NCI-H1930 (cell line): ENCODE data around the gene MBNL2.

ENCODE experiments used
- DNase-seq, 2 experiments: peaks; one replicate each; lab custom pipeline; 2025; lab: John Stamatoyannopoulos, UW

Gene MBNL2

DNA sequence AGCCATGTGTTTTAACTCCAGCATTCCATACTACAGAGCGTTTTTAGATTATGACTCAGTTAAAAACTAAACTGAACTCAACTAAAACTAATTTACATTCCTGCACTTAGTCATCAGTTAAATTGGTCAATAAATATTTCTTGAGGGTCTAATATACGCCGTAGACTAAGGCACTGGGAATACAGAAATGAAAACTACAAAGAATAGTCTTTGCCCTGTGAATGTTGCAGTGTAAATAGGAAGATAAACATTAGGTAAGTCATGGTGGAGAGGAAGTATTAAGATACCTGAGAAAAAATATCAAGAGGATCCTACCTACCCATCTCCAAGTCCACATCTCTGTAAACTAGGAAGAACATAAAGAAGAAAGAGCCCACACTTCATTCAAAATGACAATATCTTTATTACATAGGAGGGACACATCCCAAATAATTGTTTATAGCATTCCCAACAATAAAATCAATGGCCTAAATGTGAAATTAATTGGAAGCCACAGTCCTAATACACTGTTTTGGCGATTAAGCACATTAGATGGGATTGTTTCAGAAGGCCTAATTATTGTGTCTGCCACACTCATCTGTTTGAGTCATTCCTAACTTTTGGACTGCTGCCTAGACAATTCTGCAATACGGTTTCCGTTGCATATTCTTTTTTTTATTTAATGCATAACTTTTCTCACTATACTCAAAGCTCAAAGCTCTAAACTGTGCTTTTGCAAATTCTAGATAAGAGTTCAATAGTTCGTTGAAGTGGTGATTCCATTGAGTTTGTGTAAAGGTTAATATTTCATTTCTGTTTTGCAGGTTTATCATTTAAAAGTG lies 52.9 kb downstream of the MBNL2 start:
- no peak for DNase-seq

DNA sequence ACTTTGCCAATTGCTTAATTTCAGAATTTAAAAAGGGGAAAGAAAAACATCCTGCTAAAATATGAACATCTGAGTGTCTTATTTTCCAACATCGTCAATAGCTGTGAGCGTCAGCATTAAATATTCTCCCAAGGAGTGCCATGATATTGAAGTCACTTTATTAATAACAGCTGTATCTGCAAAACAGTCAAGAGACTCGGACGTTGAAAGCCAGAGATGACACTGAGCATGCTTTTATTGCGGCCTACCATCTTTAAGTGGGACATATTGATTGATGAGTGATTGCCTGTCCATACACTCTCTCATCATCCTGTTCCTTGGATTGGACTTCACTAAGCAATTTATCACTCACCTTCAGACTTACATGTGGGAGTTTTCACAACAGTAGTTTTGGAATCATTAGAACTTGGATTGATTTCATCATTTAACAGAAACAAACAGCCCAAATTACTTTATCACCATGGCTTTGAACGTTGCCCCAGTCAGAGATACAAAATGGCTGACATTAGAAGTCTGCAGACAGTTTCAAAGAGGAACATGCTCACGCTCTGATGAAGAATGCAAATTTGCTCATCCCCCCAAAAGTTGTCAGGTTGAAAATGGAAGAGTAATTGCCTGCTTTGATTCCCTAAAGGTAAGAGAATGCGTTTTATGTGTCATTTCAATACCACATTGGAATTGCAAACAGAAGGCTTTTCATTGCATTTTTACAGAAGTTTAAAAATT lies 53.8 kb downstream of the MBNL2 start:
- DNase-seq, result no peak

GRCh38 chr13:97276862-97277269 lies 54.7 kb downstream of the MBNL2 start:
- no peak for DNase-seq

DNA sequence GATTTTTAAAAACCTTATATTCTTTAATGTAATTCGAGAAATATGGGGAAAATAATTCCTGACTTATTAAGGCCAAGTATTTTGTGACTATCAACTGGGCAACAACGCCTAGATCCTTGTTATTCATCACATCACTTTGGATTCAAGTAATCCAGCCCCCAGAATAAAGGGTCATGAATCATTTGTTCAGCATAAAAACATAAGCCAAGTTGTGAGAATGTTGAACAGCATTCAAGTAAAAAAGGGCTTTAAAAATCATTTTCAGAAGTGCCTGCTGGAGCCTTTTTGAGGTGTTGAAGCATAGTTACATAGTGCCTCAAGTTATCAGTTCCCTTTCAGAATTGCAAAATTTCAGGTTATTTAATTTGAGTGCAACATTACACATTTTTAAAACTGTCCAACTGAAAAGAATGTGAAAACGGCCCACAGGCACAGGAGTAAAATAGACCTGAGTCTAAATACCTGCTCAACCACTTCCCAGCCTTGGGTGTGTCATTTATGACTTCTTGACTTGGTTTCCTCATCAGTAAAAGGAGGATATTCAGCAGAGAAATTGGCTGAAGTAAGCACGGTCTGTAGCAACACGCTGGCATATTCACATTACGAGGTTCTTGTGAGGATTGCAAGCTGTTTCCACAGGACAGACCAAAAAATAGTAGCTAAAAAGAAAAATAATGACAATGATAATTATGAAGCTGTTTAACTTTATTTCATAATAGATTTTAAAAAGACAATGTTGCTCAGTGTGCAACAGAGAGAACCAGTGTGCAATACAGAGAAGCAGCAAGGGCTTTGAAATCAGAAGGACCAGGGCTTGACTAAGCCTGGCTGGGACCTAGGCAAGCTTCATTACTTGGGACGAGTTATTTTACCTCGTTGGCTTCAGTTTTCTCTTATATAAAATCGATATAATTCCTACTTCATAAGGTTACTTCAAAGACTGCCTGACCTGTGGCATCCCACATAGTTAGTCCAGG lies 56.6 kb downstream of the MBNL2 start:
- no peak for DNase-seq

GRCh38 chr13:97279913-97280312 lies 57.8 kb downstream of the MBNL2 start:
- DNase-seq, result no peak

DNA sequence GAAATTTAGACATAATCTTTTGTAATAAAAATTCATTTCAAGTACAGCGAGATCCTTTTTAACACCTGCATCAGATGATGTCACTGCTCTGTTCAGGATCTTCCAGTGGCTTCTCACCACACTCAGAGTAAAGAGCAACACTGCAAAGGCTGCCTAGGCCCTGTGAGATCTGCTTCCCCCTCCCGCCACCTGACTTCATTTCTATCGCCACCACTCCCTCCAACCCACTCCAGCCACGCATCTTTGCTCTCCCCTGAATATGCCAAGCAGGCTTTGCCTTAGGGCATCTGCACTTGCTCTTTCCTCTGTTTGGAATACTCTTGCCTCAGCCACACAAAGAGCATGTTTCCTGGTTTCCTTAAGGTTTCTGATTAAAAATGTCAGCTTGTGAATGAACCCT lies 58.3 kb downstream of the MBNL2 start:
- no peak for DNase-seq

DNA sequence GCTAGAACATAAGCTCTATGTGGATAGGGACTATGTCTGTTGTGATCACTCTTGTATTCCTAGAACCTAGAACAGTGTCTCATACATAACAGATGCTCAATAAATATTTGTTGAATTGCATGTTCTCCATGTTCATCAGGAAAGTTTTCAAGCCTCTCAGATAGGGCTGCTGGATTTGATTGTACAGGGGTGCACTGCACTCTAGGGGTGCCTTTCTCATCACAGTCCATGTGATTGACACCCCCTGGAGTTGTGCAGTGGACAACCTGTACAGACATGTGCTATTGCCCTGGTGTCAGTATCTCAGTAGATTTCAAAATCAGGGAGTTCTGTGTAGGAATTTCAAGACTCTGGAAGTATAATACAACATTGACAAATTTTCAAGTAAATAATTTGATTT lies 58.9 kb downstream of the MBNL2 start:
- no peak for DNase-seq

GRCh38 chr13:97282705-97283104 lies 60.6 kb downstream of the MBNL2 start:
- DNase-seq, result no peak

DNA sequence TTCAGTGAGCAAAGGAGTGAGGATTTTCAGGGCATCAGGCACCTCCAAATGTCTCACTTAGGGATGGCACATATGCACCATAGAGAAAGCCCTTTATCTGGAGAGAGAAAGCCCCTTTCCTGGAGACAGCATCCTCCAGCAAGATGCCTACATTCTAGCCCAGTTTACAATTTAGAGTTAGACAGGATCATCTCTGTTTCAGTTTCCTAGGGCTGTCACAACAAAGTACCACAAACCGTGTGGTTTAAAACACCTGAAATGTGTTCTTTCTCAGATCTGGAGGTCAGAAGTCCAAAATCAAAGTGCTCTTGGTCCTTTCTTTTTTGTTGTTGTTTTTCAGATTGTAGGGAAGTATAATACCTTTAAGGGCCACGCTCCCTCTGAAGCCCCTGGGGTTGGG lies 61.8 kb downstream of the MBNL2 start:
- DNase-seq, result no peak

DNA sequence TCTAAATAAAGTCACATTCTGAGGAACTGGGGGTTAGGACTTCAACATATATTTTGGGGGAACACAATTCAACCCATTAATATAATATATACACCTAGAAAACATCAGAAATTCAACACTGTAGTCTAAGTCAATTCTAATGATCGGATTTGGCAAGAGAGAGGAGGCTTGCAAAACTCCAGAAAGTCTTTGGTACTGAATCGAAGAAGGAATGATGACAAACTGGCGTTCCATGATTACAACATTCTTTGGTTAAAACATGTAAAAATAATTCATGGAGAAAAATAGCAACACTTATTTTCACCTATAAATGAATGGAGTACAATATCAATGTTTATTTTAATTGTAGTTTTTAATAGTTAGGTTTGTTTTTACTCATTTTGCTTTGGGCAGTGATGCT lies 62.4 kb downstream of the MBNL2 start:
- no peak for DNase-seq

DNA sequence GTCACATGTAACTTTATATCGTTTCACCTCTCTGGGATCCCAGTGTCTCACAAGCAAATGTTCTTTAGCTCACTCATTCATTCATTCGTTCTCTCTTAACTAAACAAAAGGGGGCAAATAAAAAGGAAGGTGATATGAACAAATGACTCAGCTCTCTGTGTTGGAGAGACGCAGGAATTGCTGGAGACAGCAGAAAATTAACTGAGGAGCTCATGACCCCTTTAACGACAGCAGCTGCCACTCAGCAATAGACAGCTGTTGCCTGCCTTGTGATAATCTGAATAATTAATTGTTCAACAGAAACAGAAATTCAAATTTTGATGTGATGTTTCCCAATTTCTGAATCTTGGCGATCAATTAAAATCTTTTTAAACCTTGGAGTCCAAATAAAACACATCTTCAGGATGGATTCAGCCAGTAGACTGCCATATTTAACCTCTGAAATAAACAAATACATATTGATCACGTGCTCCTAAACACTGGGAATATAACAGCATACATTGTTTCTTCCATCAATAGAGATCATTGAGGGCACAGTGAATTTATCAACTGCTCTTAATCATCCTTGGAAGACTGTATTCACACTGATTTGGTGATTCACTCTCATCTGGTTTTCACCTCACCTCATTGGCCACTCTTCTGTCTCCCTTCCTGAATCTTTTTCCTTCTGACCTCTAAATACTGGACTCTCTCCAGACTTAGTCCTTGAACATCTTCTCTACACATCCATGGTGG lies 63.3 kb downstream of the MBNL2 start:
- DNase-seq, result no peak

DNA sequence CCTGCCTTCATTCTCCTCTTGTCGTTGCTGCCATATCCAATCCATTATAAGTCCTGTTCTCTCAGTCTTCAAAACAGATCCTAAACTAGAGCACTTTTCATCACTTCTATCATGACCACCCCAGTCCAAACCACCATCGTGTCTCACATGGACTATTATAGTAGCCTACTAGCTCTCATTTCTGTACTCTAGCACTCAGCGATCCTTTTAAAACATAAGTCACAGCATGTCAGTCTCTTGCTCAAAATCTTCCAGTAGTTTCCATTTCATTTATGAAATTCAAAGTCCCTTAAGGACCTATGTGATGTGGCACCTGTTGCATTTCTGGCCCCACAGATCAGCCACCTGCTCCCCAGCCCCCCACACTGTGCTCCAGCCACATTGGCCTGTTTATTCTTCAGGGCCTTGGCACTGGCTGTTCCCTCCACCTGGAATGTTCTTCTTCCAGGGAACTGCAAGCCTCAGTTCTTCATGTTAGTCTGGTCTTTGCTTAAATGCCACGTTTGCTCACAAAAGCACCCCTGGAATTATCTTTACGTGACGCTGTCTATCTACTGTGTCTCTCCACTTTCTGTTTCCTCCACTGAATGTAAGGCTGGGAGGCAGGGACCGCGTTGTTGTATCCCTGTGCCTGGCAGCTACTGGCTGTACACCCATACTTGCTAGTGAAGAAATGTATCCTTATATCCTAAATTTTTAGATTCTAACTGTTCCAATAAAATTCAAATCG lies 64.3 kb downstream of the MBNL2 start:
- no peak for DNase-seq

- no peak for DNase-seq
Measured at GRCh38 chr13:97287047-97287383, 64.9 kb downstream of the MBNL2 start.

- DNase-seq, result no peak
Measured at GRCh38 chr13:97288486-97288900, 66.4 kb downstream of the MBNL2 start.

GRCh38 chr13:97289514-97290298 lies 67.6 kb downstream of the MBNL2 start:
- DNase-seq, result no peak

DNA sequence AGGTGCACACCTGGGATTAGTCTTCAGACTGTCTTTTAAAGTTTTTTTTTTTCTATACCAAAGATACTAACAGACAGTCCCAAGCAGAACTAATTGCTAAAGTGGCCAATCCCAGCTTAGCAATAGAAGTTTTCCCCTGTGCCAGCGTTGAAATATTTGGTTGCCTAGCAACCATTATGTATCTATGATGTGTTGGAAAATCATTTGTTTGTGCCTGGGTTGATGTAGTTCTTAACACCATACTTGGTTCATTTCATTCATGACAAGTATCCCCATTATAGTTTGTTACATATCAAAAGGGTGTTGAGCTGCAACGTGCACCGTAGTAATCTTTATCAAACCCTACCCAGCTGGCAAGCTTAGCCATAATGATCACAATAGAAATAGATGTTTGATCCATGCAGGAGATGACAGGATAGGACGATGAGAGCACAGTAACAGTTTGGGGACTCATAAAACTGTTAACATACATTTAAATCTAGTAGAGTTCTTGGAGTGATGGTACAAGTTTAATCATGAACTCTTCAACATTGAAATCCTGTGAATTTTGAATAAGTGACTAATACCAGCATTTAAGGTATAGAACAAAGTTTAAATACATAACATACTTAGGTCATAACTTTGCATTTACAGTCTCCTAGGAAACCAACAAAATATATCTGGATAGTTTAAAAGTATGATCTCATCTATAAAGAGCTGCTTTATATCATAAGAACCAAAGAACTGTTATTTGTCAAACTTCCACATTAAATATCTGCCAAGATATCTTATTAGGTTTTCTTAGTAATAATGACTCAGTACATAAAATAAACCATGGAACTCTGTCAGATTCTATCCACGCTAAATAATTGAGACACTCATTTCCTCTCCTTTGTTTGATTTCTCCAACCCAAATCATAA lies 73.4 kb downstream of the MBNL2 start:
- no peak for DNase-seq

- DNase-seq, result no peak
Measured at GRCh38 chr13:97296740-97297139, 74.6 kb downstream of the MBNL2 start.

- no peak for DNase-seq
Measured at GRCh38 chr13:97298816-97299215, 76.7 kb downstream of the MBNL2 start.

- DNase-seq, result no peak
Measured at GRCh38 chr13:97300871-97301270, 78.7 kb downstream of the MBNL2 start.
